Measurements from ENCODE around the gene PDCD1.

PDCD1 gene

GRCh38 chr2:241817126-241817820 is 41.4 kb downstream of the PDCD1 start:
- Mint-ChIP-seq H3K4me3 (no peak overlapping the region), H3K27me3 (ENCODE audit: low read depth) (peaks cover 3% of the 10 kb centered on the region), H3K36me3 (ENCODE audit: low read depth) (no peaks in the 10 kb centered on the region), H3K27ac (peak overlapping the region in 2 of 3 experiments; percentile 39 to 46), H3K4me1 (peaks cover 4% of the 10 kb centered on the region), H3K9me3 (no peaks in the 10 kb centered on the region)
- TF ChIP-seq CTCF (IDR thresholded peaks at IDR 0.05; ENCODE audit: unreplicated experiment in 3 of 3) = no peak

GRCh38 chr2:241816431-241817121 is 42.1 kb downstream of the PDCD1 start:
- peaks cover 4% of the 10 kb centered on the region for H3K4me1 Mint-ChIP-seq
- no peak for TF ChIP-seq CTCF (IDR thresholded peaks at IDR 0.05; ENCODE audit: unreplicated experiment in 3 of 3)
- H3K36me3 Mint-ChIP-seq (ENCODE audit: low read depth) = no peaks in the 10 kb centered on the region
- peaks cover 3% of the 10 kb centered on the region for H3K27me3 Mint-ChIP-seq (ENCODE audit: low read depth)
- no peaks in the 10 kb centered on the region for H3K9me3 Mint-ChIP-seq
- no peak overlapping the region for H3K27ac Mint-ChIP-seq
- no peak overlapping the region for H3K4me3 Mint-ChIP-seq

DNA sequence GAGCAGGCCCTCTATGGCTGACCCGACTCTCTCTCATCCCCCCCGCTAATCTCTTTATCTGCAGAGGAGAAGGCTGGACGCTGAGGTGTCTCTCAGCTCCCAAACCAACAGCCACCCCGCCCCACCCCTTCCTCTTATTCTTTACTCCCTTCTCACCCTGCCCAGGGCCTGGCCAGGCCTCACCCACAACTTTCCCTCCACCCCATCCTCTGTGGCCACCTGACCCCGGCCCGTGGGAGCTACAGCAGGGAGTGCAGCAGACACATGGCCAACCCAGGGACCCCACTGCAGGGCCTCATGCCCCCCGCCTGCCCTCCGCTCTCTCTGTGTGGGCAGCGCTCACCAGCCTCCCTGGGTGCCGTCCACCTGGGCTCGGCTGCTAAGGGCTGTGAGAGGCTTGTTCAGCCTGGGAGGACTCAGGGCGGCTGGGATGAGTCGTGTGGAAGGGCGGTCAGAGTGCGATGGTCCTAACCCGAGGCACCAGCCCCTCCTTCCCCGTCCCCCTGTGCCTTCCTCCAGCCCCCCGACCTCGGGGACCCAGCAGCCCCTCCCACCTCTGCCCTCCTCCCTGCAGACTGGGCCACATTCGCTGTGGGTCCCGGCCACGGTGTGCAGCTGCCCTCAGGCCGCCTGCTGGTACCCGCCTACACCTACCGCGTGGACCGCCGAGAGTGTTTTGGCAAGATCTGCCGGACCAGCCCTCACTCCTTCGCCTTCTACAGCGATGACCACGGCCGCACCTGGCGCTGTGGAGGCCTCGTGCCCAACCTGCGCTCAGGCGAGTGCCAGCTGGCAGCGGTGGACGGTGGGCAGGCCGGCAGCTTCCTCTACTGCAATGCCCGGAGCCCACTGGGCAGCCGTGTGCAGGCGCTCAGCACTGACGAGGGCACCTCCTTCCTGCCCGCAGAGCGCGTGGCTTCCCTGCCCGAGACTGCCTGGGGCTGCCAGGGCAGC is 42.9 kb downstream of the PDCD1 start:
- H3K36me3 Mint-ChIP-seq (ENCODE audit: low read depth) = no peaks in the 10 kb centered on the region
- peaks cover 3% of the 10 kb centered on the region for H3K27me3 Mint-ChIP-seq (ENCODE audit: low read depth)
- no peak for TF ChIP-seq CTCF (IDR thresholded peaks at IDR 0.05; ENCODE audit: unreplicated experiment in 3 of 3)
- peaks cover 4% of the 10 kb centered on the region for H3K4me1 Mint-ChIP-seq
- peak overlapping the region in 1 of 3 experiments; percentile 71 for H3K27ac Mint-ChIP-seq
- no peak overlapping the region for H3K4me3 Mint-ChIP-seq
- H3K9me3 Mint-ChIP-seq = no peaks in the 10 kb centered on the region

- H3K36me3 Mint-ChIP-seq (ENCODE audit: low read depth) = no peaks in the 10 kb centered on the region
- TF ChIP-seq CTCF (IDR thresholded peaks at IDR 0.05; ENCODE audit: unreplicated experiment in 3 of 3) = no peak
- no peaks in the 10 kb centered on the region for H3K9me3 Mint-ChIP-seq
- no peak overlapping the region for H3K4me3 Mint-ChIP-seq
- H3K27me3 Mint-ChIP-seq (ENCODE audit: low read depth) = peaks cover 3% of the 10 kb centered on the region
- H3K27ac Mint-ChIP-seq = peak overlapping the region in 1 of 3 experiments; percentile 71
- peaks cover 4% of the 10 kb centered on the region for H3K4me1 Mint-ChIP-seq
Observed at GRCh38 chr2:241814643-241815476, 43.8 kb downstream of the PDCD1 start.

DNA sequence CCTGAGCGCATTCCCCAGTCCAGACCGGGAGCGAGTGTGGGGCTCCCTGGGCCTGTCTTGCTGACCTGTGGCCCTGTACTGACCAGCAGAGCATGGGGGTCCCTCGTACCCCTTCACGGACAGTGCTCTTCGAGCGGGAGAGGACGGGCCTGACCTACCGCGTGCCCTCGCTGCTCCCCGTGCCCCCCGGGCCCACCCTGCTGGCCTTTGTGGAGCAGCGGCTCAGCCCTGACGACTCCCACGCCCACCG is 44.4 kb downstream of the PDCD1 start:
- Mint-ChIP-seq H3K27me3 (ENCODE audit: low read depth) (peaks cover 3% of the 10 kb centered on the region), H3K27ac (no peak overlapping the region), H3K4me1 (peaks cover 5% of the 10 kb centered on the region), H3K9me3 (no peaks in the 10 kb centered on the region), H3K36me3 (ENCODE audit: low read depth) (no peaks in the 10 kb centered on the region), H3K4me3 (no peak overlapping the region)
- TF ChIP-seq CTCF (IDR thresholded peaks at IDR 0.05; ENCODE audit: unreplicated experiment in 3 of 3) = no peak

Data from nephron (organoid).